ENCODE data around the gene EIF2B2.
A peak's percentile ranks its signal among the peaks of the same experiment; 100 is the strongest.
"Not testable (repeated sequence)": the region's sequence is repeated elsewhere in the genome, so short reads cannot be mapped to it uniquely, and the experiment has no call there.

Gene EIF2B2

GRCh38 chr14:74995781-74996180 lies 6.9 kb upstream of the EIF2B2 start:
- not testable (repeated sequence) for DNase-seq

- no peak for DNase-seq
Measured at GRCh38 chr14:75001261-75001660, 1.5 kb upstream of the EIF2B2 start.

- DNase-seq: no peak
Measured at GRCh38 chr14:75001899-75002298, 822 bp upstream of the EIF2B2 start.

- DNase-seq: no peak
Measured at GRCh38 chr14:75003250-75004027, 718 bp downstream of the EIF2B2 start.

GRCh38 chr14:75005357-75005756 lies 2.6 kb downstream of the EIF2B2 start:
- no peak for DNase-seq

- no peak for DNase-seq
Measured at GRCh38 chr14:75009176-75009575, 6.5 kb downstream of the EIF2B2 start.

- DNase-seq: no peak
Measured at GRCh38 chr14:75010472-75011093, 7.9 kb downstream of the EIF2B2 start.

- DNase-seq: no peak
Measured at GRCh38 chr14:75011356-75011994, 8.8 kb downstream of the EIF2B2 start.

GRCh38 chr14:75013290-75013689 lies 10.6 kb downstream of the EIF2B2 start:
- no peak for DNase-seq

GRCh38 chr14:75015496-75015895 lies 12.8 kb downstream of the EIF2B2 start:
- DNase-seq: no peak

GRCh38 chr14:75016815-75017214 lies 14.1 kb downstream of the EIF2B2 start:
- DNase-seq: no peak

GRCh38 chr14:75018694-75019093 lies 16.0 kb downstream of the EIF2B2 start:
- no peak for DNase-seq

- DNase-seq: peak in 1 of 2 experiments; percentile 10
Measured at GRCh38 chr14:75022655-75023054, 19.9 kb downstream of the EIF2B2 start.

- DNase-seq: no peak
Measured at GRCh38 chr14:75023108-75023507, 20.4 kb downstream of the EIF2B2 start.

- DNase-seq: peak in 1 of 2 experiments; percentile 6
Measured at GRCh38 chr14:75025082-75025481, 22.4 kb downstream of the EIF2B2 start.

GRCh38 chr14:75025876-75026275 lies 23.2 kb downstream of the EIF2B2 start:
- DNase-seq: no peak

- no peak for DNase-seq
Measured at GRCh38 chr14:75030147-75030546, 27.4 kb downstream of the EIF2B2 start.

GRCh38 chr14:75032939-75033338 lies 30.2 kb downstream of the EIF2B2 start:
- DNase-seq: no peak

GRCh38 chr14:75040507-75040906 lies 37.8 kb downstream of the EIF2B2 start:
- DNase-seq: no peak

- no peak for DNase-seq
Measured at GRCh38 chr14:75040959-75041358, 38.2 kb downstream of the EIF2B2 start.

- DNase-seq: no peak
Measured at GRCh38 chr14:75041613-75042012, 38.9 kb downstream of the EIF2B2 start.

- DNase-seq: no peak
Measured at GRCh38 chr14:75042035-75042434, 39.3 kb downstream of the EIF2B2 start.

- no peak for DNase-seq
Measured at GRCh38 chr14:75044322-75044721, 41.6 kb downstream of the EIF2B2 start.

- DNase-seq: no peak
Measured at GRCh38 chr14:75044752-75045151, 42.0 kb downstream of the EIF2B2 start.
